Activated effector memory CD4-positive, alpha-beta T cell treated with Interleukin-2 at 50 U/mL for 16 hours (primary cell): ENCODE results near the gene RNF181.
"Not testable (repeated sequence)": the region's sequence is repeated elsewhere in the genome, so short reads cannot be mapped to it uniquely, and the experiment has no call there.

Experiments used
- DNase-seq: peaks from one replicate; pipeline ENCODE4 v3.0.0-alpha.2; 2020

The RNF181 gene

DNA sequence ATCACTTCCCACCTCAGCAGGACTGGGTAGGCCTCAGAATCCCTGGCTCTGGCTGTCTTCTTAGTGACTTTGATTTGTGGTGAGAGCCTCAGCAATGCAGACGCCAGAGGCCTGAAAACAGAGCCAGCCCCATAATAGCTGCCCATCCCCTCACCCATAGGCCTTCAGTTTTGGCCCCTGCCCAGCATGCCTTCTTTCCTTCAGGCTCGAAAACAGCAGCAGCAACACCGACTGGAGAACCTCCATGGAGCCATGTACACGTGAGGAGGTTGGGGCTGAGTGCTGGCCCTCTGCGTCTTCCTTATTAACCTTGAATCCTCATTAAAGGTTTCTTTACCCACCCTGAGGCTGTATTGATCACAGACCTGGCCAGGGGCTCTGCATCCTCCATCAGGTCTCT lies 1.7 kb downstream of the RNF181 start:
- DNase-seq, result no peak

DNA sequence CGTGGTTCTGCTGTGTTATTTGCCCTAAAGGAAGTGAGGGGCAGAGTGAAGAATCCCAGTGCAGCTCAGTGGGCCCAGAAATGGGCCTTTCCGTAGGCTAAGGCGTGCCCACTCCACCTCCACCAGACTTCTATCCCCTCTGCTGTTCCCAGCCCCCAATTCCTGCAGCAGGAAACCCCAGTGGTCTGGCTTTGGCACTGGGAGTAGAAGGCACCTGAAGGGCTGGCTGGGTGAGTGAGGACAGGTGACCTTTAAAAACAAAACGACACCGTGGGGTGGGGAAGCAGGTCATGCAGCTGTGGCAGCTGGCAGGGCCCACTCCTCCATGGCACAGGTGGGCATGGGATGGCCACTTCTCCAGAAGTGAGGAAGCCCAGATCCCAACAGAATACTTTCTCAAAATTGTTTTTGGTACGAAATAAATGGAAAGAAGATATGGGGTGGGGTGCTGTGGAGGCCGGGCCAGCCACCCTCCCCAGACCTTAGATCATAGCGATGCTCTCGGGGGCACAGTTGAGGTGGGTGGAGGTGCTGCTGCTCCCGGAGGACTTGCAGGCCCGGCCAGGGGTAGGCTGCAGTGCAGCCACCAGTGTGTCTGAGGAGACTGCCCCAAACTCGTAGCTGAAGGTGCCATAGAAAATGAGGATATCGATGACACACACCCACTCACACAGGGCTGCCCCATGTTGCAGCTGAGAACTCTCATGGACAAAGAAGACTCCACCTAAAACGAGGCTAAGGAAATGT lies 3.2 kb downstream of the RNF181 start:
- DNase-seq, result no peak

DNA sequence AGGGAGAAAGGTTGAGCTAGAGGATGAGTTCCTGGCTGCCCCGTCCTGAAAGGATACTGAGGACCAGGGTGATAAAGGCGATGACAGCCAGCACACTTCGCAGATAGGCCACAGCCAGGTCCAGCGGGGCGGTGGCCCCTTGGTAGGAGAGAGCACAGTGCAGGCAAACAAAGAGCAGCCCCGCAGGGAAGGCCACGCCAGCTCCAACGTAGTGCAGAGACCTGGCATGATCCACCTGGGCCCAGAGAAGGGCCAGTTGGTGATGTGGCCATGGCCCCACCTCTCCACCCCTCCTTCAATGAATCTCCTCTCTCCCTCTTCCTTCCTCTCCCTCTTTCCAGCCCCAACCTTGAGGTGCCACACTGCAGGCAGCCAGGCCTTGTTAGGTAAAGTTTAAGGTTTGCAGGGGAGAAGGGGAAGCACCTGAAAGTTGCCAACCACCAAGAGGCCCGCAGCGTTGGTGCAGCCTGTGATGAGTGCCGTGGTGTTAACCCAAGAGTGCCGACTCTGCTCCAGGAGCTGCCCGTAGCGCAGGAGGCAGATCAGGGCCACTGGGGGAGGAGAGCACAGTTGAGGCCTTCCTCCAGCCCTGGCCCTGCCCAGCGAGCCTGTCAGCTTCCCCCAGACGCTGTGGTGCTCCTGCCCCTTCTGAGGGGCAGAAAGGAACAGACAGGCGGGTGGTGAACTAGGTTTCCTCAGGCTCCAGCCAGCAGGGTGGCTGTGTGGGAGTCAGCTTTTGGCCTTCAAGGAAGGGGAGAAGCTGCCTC lies 4.1 kb downstream of the RNF181 start:
- DNase-seq, result no peak

DNA sequence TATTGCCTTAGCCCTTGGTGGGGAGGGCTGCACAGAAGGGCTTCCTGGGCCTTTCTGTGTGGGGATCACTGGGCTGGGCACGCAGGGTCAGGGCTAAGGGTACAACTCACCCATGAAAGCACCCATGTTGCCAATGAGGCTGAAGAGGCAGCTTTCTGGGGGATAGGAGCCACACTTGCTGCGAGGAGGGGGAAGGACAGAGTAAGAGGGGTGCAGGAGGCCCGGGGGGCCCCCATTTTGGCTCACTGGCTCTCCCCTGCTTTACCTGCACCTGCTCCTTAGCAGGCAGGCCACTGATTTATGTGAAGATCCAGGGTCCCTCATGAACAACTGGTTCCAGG lies 4.7 kb downstream of the RNF181 start:
- no peak for DNase-seq

DNA sequence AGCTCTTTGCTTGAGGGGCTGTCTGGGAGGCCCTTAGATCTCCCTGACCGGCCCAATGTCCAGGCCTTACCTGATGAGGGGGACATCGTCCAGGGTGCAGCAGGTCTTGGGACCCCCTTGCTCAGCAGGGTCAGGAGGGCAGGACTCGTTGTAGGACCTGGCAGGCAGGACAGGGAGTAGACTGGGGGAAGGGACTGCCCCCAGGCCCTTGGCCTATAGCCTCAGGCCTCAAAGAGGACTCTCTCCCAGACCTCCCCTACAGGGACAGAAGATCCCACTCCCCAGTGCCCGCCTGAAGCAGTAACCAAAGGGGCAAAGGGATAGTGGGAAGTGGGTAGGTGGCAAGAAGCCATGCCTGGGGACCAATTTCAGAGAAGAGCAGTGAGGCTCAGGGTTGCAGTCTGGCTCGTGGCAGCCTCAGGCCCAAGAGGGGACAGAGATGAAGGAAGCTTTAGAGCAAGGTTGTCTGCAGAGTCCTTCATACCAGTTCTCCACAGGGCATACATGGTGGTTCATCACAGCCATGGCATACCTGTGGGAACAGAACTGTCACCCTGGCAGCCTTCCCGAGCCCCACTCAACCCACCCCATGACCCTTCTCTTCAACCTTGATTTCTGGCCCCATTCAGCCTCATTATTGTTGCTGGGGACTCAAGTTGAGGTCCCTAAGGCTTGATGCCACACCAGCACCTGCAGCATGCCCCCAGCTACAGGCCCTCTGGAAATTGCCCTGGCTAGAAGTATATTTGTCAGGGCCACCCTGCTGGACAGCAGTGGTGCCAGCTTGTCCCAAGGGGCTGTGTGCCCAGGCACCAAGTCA lies 5.6 kb downstream of the RNF181 start:
- no peak for DNase-seq

DNA sequence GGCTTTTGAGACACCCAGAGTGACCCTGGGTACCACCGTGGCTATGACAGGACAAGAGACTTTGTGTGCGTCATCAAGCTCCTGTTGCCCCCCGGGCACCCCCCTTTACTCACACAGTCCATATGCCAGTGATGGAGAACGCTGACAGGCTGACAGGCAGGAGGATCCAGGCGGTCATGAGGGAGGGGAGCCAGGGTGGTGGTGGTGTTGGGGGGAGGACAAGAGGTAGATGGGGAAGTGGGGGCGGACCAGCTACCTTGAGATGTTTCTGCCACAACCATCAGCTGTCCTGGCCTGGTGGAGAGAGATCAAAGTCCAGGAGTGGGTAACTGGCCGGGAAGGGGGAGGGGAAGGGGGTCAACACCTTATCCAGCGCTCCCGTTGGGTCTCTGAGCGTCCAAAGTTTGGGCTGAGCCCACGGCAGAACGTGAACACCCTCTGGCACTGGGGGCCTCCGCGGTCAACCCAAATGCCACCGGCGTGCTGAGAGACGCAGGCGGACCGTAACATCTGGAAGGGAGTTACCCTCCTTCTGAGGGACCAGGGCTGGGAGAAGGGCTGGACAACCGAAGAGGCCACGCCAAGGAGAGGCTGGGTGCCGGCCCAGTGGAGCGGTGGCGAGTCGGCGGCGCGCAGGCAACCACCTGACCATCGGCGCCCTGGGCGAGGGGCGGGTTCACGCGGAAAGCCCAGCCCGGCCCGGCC lies 6.4 kb downstream of the RNF181 start:
- no peak for DNase-seq

DNA sequence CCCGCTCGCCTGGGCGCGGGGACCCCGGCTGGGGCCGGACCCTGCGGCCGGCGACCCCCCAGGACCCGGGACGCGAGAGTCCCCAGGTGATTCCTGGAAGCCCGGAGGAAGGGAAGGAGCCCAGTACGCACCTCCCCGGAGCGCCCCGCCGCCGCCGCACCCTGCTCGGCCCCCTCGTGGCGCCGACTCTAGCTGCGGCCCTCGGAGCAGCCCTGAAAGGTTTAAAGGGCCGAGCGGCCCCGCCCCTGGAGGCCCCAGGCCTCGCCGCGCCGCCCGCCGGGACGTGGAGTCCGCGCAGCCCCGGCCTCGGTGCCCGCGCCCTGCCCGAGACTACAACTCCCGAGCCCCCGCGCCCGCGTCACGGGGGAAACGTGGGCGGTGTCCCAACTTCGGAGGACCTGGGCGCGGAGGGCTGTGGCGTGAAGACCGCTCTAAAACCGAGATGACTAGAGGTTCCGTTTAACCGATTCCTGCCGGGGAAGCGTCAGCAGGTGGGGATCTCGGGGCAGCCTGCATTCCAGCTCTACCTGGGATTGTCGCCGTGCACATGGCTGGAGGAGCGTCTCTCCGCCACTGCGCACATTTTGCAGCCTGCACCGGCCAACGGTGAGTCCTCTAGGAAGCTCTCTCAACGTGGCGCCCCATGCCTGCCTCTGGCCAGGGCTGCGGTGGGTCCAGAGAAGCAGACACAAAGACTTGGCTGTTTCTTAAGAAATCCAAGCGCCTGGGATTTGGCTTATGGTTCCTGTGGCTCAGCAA lies 7.1 kb downstream of the RNF181 start, which contains the start of gene TMEM150A:
Gene TMEM150A, minus strand, starts transcription at position 223 of the 759 bp plus-strand sequence. CDS start 750 bp downstream, outside the sequence.
- peak; percentile 83 for DNase-seq

DNA sequence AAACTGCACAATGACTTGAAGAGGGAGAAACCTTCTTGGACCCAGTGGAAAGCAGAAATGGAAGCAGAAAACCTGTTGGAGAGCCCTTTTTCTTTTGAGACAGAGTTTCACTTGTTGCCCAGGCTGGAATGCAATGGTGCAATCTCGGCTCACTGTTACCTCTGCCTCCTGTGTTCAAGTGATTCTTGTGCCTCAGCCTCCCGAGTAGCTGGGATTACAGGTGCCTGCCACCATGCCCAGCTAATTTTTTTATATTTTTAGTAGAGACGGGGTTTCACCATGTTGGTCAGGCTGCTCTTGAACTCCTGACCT lies 8.5 kb downstream of the RNF181 start:
- not testable (repeated sequence) for DNase-seq

DNA sequence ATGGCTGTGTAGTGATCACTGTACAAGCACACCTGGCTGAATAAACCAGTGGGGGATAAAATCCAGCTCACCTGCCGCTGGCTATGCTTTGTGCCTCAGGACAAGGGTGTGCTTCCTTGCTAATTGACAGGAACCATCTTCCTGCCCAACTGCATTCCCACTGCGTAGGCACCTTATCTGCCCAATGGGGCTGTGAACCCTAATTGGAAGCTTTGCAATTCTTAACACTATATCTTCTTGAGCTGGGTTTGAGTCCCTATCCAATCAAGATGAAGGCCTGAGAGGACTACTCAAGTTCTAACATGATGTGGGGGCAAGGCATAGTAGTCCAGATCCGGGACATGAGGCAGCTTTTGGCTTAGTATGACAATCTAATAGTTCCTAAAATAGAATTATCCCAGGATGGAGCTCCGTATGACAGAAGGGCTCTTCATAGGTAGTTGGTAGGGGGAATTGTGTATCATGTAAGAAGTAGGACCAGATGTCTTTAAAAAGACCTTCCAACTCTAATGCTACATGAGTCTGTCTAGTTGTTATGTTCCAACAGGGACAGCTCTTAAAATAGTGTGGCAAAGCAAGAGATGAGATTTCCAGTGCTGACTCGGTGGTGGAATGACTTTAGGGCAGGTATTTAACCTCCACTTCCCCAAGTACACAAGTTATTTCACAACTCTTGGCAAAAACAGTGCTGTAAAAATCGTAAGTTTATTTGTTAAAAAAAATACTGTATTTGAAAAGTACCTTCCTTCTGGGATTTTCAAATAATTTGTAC lies 9.2 kb downstream of the RNF181 start:
- no peak for DNase-seq

DNA sequence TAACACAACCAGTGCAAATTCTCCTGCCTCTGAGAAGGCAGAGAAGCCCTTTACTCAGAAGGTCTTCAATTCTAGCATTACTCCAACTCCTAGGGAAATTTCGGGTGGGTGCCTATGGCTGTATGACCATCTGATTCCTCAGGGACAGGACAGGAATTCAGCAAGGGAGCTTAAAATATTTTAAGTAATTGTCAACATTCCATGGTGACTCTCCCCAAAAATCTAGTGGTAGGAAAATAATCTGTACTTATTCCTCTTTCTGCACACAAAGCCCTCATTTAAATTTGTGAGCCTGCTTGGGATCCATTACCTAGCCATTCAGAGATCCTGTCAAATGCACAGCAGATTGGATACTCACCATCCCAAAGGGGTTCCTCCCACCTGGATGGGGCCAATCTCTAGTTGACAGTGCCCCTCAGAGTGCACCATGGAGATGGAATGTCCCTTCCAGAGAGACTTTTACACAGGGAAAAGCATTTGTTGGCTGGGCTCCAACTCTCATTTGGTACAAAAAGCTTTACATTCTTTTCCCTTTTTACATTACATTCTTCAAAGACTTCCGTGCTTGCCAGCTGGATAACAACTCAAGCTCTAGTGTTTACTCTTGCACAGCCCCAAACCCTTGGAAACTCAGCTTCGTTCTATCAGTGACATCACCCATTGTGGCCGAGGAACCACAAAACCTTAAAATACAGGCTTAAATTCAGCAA lies 10.0 kb downstream of the RNF181 start:
- no peak for DNase-seq

DNA sequence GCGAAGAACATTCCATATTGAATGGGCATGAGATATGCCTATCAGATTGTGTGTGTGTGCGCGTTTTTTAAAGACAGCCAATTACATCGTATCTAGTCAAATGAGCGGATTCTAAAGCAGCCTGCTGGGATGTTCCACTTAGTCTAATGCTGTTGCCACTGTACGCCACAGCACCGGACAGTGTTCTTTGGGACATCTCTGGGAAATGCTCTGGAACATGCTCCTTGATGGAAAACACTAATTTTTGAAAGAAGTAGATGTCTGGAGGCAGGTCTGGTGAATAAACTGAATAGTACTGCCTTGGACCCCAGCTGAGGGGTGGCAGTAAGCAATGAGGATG lies 10.5 kb downstream of the RNF181 start:
- no peak for DNase-seq

DNA sequence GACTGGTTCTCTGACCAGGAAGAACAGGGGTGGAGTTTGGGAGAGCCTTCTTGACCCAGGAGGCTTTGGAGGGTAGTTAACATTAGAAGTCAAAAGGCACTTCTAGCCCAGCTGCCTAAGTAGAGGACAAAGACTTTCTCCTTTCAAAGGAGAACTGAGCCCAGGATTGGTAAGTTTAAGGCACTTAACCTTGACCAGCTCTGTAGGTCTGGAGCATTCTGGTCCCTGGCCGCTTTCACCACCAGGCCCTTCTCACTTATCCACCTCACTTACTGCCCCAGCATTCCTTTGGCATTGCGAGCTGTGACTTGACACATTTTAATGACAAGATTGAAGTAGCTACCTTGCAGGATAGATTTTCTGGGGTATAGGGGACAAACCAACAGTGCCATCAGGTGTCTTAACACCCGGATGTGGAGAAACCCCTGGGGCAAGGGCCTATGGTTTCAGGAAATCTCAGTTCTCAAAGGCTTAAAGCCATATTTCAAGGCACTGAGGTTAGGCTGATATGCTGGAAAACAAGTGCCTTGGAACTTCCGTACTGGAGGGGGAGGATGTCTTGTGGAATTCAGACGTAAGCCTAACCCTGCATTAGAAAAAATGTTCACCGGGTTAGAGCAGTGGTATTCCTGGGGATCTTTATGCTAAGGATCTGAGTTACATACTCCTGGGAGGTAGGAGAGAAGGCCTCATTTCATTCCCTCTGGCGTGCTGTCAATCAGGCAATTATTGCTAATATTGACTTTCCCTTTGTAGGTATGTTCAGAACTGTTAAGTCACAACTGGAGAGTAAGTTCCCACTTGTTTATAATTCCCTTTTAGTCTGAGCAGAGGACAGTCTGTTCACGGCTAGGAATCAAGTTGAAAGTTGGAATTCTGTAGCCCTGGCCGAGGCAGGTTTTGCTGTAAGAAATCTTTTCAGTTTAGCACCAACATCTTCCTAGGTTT lies 12.0 kb downstream of the RNF181 start:
- DNase-seq, result no peak

DNA sequence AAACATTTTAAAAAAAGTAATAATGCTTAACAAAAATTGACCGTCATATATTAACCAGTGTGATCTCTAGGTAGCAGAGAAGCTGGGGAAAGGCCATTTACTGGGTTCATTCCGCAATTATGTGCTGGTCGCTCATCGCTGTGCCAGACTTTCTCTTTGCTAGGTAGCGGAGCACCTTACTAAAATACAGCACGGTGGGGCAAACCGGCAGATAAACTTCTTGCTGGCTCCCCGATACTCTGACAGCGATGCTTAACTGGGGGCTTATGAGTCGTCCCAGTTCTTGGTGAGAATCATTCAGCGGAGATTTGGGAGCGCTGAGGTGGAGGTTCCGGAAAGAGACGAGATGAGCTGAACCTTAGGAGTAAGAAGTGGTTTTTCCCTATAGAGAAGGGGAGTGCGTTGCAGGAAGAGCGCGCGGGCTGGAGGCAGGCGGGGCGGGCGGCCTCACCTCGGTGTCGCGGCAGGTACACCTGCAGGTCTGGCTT lies 15.7 kb downstream of the RNF181 start:
- no peak for DNase-seq

DNA sequence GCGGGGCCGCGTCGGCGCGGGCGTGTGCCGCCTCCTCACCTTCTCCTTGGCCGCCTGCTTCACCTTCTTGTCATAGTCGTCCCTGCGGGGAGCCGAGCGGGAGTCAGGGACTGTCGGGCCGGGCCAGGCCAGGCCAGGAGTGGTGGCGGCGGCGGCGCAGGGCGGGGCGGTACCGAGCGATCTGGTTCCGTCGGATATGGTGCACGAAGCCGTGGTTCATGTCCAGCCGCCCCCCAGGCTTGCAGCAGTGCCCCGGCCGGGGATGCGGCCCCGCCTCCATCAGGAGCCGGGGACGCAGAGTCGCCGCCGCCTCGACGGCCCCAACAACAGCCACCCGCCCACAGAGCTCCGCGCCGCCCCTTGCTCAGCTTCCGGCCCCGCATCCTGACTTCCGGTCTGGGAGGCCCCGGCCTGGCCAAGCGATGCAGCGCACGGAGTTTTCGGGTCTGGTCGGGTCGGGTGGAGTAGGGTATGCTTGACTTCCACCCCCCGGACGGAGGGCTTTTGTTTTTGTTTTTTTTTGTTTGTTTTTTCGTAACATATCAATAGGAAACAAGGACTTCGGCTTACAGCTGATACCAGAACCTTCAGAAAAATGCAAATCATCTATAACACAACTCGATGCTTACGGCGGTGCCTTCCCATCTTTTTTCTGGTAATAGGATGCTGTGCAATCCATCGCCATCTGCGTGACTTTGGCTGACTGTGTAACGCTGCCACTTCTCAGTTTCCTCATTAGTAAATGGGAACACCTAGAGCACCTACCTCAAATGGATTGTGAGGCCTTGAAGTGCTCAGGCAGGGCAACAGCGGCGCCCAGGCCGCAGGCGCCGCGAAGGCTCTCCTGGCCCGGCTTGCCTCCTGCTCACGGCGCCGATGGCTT lies 16.4 kb downstream of the RNF181 start, which contains the start of gene C2orf68:
Gene C2orf68, minus strand, starts transcription at position 362 of the 883 bp plus-strand sequence. Its CDS starts 82 bp downstream, at position 280.
- peak; percentile 82 for DNase-seq

DNA sequence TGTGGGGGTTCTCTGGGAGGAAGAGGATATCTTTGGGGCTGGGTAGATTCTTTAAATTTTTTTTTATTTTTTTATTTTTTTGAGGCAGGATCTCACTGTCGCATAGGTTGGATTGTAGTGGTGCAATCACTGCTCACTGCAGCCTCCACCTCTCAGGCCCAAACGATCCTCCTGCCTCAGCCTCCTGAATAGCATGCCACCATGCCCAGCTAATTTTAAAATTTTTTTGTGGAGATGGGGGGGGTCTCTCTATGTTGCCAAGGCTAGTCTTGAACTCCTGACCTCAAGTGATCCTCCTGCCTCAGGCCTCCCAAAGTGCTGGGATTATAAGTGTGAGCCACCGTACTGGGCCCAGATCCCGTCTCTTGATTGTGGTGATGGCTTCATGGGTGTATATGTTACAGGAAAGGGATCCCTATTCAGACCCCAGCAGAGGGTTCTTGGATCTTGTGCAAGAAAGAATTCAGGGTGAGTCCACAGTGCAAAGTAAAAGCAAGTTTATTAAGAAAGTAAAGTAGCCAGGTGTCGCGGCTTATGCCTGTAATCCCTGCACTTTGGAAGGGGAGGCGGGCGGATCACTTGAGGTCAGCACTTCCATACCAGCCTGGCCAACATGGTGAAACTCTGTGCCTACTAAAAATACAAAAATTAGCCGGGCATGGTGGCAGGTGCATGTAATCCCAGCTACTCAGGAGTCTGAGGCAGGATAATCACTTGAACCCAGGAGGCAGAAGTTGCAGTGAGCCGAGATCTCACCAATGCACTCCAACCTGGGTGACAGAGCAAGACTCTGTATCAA lies 18.4 kb downstream of the RNF181 start:
- no peak for DNase-seq

DNA sequence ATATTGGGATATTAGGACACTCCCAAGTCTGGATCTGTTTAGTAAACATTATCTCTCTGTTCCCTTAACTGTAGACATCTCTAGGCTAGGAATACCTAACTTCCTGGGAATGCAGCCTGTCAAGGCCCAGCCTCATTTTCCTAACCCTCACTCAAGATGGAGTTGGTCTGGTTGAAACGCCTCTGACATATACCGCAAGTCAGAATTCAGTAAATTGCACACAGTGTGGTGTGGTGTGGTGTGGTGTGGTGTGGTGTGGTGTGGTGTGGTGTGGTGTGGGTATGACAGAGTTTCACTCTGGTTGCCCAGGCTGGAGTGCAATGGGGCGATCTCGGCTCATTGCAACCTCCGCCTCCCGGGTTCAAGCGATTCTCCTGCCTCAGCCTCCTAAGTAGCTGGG lies 19.2 kb downstream of the RNF181 start:
- DNase-seq, result not testable (repeated sequence)

DNA sequence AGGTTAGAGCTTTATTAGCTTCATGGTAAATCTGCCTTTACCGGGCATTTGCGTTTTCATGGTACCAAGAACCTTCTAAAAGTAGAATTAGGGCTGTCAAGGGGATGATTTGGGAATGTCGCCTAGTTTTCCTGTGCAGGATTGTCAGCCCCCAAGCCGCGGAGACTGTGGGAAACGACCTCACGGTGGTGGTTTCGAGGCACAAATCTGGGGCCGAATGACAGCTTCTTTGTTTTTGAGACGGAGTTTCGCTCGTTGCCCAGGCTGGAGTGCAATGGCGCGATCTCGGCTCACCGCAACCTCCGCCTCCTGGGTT lies 19.8 kb downstream of the RNF181 start:
- DNase-seq, result no peak

DNA sequence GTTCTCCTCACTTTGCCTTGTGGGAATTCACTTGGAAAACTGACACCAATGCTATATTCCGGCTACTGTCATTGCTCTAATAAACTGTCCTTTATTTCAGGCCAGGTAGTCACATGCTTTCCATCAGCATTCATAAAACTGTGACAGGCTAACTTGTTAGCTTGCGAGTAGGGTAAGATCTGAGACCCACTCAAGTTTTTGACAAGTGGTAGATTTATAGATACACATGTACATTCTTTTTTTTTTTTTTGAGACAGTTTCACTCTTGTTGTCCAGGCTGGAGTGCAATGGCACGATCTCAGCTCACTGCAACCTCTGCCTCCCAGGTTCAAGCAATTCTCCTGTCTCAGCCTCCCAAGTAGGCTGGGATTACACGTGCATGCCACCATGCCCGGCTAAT lies 22.2 kb downstream of the RNF181 start:
- not testable (repeated sequence) for DNase-seq
